HG02759 (cell line): ENCODE data around the gene DPYD.

Source experiments
- ATAC-seq: cut with Tn5 transposase; IDR thresholded peaks from one replicate; pipeline ENCODE4 v1.9.1; 2021; ENCODE audit warnings: mild to moderate bottlenecking, moderate library complexity; ENCODE audit not compliant: unreplicated experiment

DPYD gene

GRCh38 chr1:97114842-97115241 is 806.0 kb downstream of the DPYD start:
- ATAC-seq = no peak

DNA sequence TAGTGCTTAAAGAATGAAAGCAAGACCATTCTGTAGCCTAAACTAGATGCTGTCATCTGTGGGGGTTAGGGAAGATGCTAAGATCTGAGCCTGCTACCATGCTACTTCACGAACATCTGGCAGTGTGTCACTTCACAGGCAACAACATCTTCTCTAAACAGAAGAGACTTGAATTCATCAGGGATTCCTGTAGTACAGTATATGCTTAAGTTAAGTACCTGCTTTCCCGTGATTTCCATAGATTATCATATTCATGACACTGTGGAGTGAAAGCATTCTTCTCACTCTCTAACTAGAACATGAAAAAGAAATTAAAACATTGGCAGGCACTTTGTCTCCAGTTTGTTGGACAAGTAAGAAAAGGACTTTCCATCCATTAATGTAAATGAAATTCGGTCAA is 808.4 kb downstream of the DPYD start:
- ATAC-seq = no peak

GRCh38 chr1:97108179-97108578 is 812.7 kb downstream of the DPYD start:
- ATAC-seq = no peak

DNA sequence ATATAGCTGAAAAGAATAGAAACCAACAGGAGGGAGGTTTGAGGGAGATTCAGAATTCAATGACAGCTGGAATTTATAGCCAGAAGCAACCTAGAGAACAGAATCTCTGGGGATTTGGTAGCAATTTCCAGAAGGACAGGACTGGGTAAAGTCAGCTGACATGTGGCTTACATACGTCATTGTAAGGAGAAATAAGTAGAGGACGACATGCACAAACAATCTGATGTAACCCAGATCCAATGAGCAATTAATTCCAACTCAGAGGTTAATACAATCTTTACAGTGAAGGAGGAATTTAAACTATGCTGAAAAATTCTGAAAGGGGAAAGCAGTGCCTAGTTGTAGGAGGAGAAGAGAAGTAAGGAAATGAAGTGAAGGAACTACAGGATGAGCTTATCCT is 815.3 kb downstream of the DPYD start:
- ATAC-seq = no peak

- no peak for ATAC-seq
Observed at GRCh38 chr1:97101509-97101908, 819.3 kb downstream of the DPYD start.

DNA sequence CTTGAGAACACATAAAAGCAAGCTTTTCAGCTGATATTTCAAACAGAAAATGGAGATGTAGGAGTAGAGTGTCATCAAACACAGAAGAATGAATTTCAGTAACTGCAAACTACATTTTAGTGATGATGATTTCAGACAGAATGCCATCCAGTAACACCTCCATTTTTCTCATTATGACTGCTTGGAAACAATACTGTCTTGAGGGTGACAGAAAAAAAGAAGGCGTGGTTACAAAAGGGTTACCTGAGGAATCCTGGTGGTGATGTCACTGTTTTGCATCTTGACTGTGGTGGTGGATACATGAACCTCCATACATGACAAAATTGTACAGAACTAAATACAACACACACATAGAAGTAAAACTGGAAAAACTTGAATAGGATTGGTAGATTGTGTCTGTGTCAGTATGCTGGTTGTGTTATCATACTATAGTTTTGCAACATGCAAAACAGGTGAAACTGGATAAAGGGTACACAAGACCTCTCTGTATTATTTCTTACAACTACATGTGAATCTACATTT is 823.4 kb downstream of the DPYD start:
- ATAC-seq = no peak

- no peak for ATAC-seq
Observed at GRCh38 chr1:97095764-97096163, 825.1 kb downstream of the DPYD start.

DNA sequence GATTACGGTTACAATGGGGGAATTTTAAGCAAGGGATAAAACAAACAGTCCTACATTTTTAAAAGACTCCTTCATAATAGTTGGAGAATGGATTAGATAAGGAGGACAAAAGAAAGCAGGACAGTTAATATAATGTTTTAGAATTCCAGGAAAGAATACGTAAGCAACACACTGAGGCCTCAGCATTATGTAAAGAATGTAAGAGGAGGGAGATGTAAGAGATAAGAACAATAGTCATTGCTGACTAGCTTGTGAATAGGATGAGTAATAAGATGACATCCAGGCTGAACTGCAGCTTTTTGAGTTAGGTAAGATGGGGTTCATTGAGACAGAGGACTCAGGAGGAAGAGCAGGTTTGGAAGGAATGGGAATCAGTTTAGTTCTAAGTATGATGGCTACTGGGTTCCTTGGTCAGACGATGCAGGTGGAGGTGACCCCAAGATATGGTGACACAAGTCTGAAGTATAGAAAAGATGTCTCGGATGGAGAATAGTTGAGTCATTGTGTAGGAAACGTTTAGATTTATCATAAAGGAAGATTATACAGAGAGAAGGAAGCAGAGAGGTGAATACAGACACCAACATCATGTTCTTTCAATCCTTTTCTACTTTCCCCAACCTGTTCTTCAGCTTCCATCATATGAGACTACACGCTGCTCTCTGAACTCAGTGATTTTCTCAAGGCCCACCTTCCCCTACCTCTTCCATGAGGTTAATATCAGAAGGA is 826.4 kb downstream of the DPYD start:
- no peak for ATAC-seq

GRCh38 chr1:97093741-97094140 is 827.1 kb downstream of the DPYD start:
- ATAC-seq = no peak

DNA sequence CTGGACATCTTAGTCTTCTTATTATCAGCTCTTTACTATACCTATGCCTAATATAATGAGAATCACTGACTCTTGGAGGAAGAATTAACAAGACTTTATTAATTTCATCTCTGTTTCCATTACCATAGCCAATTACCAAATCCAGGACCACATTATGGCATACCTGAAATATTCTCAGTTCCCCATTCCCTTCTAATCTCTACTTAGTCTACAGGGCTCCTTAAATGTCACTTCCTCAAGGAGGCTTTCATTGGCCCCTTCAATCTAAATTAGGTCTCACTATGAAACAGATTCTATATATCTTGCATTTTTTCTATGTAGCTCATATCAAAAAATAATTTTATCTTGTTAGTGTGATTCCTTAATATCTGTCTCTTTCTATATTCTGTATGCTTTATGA is 828.0 kb downstream of the DPYD start:
- no peak for ATAC-seq

DNA sequence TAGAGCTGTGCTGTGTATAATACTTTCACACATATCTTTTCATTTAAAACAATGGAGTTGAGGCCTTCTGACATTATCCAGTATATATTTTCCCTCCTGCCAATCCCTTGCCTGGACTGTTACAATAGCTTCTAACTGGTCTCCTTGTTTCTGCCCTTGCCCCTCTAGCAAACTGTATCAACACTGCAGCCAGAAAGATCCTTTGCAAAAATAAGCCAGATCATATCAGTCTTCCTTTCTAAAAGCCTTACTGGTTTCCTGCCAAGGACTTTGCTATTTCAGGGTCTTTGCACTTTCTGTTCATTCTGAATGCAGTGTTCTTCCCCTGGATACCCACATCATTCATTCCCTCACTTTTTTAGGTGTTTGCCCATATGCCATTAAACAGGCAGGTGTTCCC is 829.2 kb downstream of the DPYD start:
- ATAC-seq = no peak

DNA sequence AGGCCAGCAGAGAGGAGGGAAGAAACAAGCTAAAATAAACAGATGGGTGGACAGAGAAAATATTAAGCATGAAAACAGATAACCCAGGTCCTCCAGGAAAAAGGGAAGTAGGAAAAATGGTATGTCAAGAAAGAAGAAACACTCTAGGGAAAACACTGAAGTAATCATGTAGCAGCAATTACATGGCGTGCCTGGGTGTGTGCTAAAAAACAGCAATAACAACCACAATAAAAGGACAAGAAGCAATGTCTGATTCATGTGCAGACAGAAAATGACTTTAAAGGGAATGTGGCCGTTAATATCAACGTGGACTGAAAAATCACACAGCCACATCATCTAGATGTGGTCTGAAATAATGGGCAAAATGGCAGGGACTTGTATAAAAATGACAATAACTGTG is 829.6 kb downstream of the DPYD start:
- ATAC-seq = no peak

- ATAC-seq = no peak
Observed at GRCh38 chr1:97090725-97091124, 830.1 kb downstream of the DPYD start.

DNA sequence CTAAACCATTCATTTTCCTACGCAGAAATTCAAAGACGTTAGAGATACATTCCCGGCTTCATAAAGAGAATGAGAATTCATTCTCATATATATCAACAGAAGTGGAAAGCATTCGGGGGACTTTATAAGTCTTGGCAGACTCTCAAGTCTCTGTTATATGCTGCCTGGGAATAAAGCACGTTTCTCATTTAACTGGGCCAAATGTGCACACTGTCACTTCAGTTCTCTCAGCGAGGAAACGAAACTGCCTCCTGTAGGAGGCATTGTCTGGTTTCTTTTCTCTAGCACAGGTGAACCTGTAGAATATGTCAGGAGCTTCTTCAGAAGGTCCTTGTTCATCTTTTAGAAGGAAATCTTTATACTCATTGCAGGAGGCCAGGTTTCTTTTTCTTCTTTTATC is 831.7 kb downstream of the DPYD start:
- no peak for ATAC-seq

DNA sequence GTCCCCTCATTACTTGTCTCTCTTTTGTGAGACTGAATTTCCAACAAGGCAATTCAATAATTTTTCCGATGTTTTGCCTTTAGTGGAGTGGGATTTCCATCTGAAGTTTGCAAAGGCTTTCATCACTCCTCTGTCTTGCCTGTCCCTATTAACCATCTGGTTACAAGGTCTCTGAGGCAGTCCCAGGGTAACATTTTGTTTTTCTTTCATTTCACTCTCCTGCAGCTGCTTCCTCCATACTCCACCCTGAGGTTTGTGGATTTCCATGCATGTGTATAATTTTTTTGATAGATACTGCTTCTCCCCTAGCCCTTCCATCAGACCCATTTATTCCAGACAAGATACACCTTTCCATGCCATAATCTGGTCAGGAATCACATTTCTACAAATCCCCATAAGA is 832.4 kb downstream of the DPYD start:
- no peak for ATAC-seq

DNA sequence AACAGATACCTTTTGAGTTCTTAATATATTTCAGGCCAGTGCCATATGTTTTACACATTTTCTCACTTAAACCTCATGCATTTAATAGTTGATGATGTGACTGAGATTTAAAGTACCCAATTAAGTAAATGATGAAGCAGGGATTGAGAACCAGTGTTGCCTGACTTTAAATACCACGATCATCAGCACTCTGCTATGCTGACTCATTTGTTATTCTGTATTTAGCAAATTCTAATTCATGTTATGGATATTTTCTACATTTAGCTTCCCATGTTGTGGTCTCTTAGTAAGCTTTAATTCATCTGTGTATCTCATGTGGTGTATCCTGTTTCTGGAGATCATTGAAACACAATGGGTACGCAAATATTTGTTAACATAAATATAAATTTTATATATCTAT is 836.3 kb downstream of the DPYD start:
- ATAC-seq = no peak

DNA sequence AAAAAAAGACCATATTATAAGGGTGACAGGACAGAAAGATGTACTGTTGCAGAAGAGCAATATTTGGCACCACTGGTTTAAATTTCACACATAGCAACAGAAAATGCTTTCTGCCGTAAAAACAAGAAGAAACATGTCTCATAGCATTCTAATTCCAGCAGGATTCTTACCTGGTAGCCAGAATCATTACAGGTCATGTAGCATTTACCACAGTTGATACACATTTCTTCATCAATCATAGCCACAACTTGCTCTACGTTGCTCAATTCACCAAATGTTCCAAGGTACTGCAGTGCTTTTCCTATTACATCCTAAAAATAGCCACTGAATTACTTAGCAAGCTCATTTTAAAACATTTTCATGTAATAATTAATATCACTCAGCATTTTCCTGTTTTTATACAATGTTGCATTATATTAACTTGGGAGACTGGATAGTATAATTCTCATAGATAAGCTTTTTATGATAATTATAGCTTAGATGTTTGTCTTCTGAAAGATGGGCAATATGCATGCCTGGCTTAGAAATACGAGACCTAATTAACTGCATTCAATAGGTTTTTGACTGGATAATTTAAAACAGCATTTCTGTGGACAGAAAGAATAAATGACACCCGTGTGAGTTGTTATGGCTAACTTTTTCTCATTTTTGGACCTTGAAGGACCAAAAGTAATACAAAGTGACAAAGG is 838.5 kb downstream of the DPYD start:
- ATAC-seq = no peak

DNA sequence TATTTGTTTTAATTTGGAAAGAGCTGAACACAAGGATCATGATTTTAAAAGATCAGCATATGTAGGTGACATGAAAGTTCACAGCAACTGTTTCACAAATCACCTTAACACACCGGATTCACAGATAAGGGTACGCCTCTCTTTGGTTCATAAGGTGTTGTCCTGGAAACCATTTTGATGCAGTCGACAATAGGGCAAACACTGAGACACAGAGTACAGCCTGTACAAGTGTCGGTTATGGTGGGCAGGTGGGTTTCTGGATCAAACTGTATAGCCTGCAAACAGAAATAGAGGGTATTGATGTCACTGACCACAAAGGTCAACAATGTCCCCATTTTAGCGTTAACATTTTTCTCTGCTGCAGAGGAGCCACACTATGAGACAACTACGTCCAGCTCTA is 842.0 kb downstream of the DPYD start:
- no peak for ATAC-seq

- no peak for ATAC-seq
Observed at GRCh38 chr1:97077221-97077620, 843.6 kb downstream of the DPYD start.

GRCh38 chr1:97074771-97075170 is 846.1 kb downstream of the DPYD start:
- no peak for ATAC-seq

DNA sequence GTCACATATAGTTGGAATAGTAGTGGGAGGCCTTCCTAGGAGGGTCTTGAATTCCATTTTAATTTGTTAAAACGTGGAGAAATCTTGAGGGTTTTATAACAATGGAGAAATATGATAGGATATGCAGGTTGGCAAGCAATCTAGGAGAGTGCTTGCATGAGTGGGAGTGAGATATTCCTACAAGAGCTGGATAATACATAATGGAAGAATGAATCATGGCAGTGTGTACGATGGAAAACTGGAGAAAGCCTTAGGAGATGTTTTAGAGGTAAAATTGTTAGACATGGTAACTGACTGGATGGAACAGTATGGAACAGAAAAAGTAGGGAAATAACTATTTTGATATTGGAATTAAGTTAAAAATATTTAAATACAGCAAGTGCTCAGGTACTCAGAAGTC is 846.9 kb downstream of the DPYD start:
- no peak for ATAC-seq

- no peak for ATAC-seq
Observed at GRCh38 chr1:97073169-97073568, 847.7 kb downstream of the DPYD start.

- ATAC-seq = no peak
Observed at GRCh38 chr1:97071173-97071572, 849.7 kb downstream of the DPYD start.
